ENCODE measurements around the gene IFNAR1. TPM values are rescaled to one million over a fixed set of nuclear protein-coding genes. Genes with fewer than 3 reads are reported as not detected.

The IFNAR1 gene
- polyA plus RNA-seq, 3 donors: 16.8 to 95.3 (median 56.2) TPM

- Histone ChIP-seq H3K4me2 (replicated peaks; ENCODE audit: extremely low read depth, low read length, poor library complexity, severe bottlenecking) (no peak overlapping the region), H2AFZ (ENCODE audit: insufficient read depth, low read depth, low read length, poor library complexity, severe bottlenecking) (no peak overlapping the region), H3K79me2 (ENCODE audit: insufficient read depth, low read length) (peaks cover 19% of the 10 kb centered on the region), H3K9ac (ENCODE audit: insufficient read depth, low read length, poor library complexity, severe bottlenecking) (no peak overlapping the region), H3K4me1 (ENCODE audit: control insufficient read depth in 1 of 2, insufficient read depth in 2 of 2, low read length in 2 of 2) (no peaks in the 10 kb centered on the region), H3K27me3 (ENCODE audit: control insufficient read depth in 2 of 2, insufficient read depth in 2 of 2, low read length in 2 of 2) (no peaks in the 10 kb centered on the region), H3K9me3 (replicated peaks in 1 of 2; ENCODE audit: control insufficient read depth in 1 of 2, insufficient read depth in 1 of 2, low read length in 2 of 2) (no peaks in the 10 kb centered on the region), H3K27ac (ENCODE audit: low read depth in 1 of 2, low read length in 2 of 2) (peak overlapping the region in 1 of 2 donors; percentile 14), H4K20me1 (ENCODE audit: insufficient read depth, low read length) (peaks cover 27% of the 10 kb centered on the region), H3K36me3 (replicated peaks in 1 of 2; ENCODE audit: control insufficient read depth in 1 of 2, insufficient read depth in 2 of 2, low read length in 2 of 2) (peaks cover 46 to 96% of the 10 kb centered on the region in 2 donors), H3K4me3 (replicated peaks in 1 of 3; ENCODE audit: low read depth in 2 of 3, low read length in 3 of 3) (no peak overlapping the region)
- no peak for DNase-seq
- no CpG with 5 or more reads among the region's 3 CpGs for WGBS (ENCODE audit: insufficient coverage)
- Mint-ChIP-seq H3K9me3 (no peaks in the 10 kb centered on the region), H3K4me1 (peaks cover 7% of the 10 kb centered on the region), H3K27me3 (ENCODE audit: low read depth in 3 of 3) (peaks cover 0 to 1% (median 0%) of the 10 kb centered on the region in 3 donors), H3K27ac (peak overlapping the region in 1 of 7 donors; percentile 1), H3K36me3 (peaks cover 63 to 81% of the 10 kb centered on the region in 2 donors), H3K4me3 (no peak overlapping the region)
- TF ChIP-seq CTCF (IDR thresholded peaks at IDR 0.05): no peak
- intact Hi-C loops (cut with micrococcal nuclease): loop anchor here in 1 of 2 donors (5.0 kb wide), 1 partner anchor 523 kb away; no protein-coding TSS in a partner anchor
These were observed 25.9 kb downstream of the IFNAR1 start for GRCh38 chr21:33350676-33351075.

- intact Hi-C loops (cut with micrococcal nuclease): no loop called here
- WGBS (ENCODE audit: insufficient coverage): 100% methylated on average over 2 of the region's 6 CpGs
These were observed 30.6 kb downstream of the IFNAR1 start for GRCh38 chr21:33355355-33355754.

More at GRCh38 chr21:33355355-33355754, 30.6 kb downstream of the IFNAR1 start:
- DNase-seq: no peak
- H3K4me2 ChIP-seq (replicated peaks; ENCODE audit: extremely low read depth, low read length, poor library complexity, severe bottlenecking): no peak overlapping the region
- no peak for TF ChIP-seq CTCF (IDR thresholded peaks at IDR 0.05)
- no peaks in the 10 kb centered on the region for H3K27me3 ChIP-seq (ENCODE audit: control insufficient read depth in 2 of 2, insufficient read depth in 2 of 2, low read length in 2 of 2)
- peak overlapping the region in 1 of 2 donors; percentile 44 for H3K27ac ChIP-seq (ENCODE audit: low read depth in 1 of 2, low read length in 2 of 2)
- peaks cover 5% of the 10 kb centered on the region in 2 donors for H3K4me1 ChIP-seq (ENCODE audit: control insufficient read depth in 1 of 2, insufficient read depth in 2 of 2, low read length in 2 of 2)
- H3K9ac ChIP-seq (ENCODE audit: insufficient read depth, low read length, poor library complexity, severe bottlenecking): no peak overlapping the region
- no peak overlapping the region for H2AFZ ChIP-seq (ENCODE audit: insufficient read depth, low read depth, low read length, poor library complexity, severe bottlenecking)
- H3K9me3 ChIP-seq (replicated peaks in 1 of 2; ENCODE audit: control insufficient read depth in 1 of 2, insufficient read depth in 1 of 2, low read length in 2 of 2): no peaks in the 10 kb centered on the region
- peak overlapping the region in 5 of 7 donors; percentile 1 to 91 (median 50) for H3K27ac Mint-ChIP-seq
- peaks cover 16% of the 10 kb centered on the region for H3K4me1 Mint-ChIP-seq
- H3K79me2 ChIP-seq (ENCODE audit: insufficient read depth, low read length): peaks cover 17% of the 10 kb centered on the region
- H3K36me3 Mint-ChIP-seq: peaks cover 48 to 63% of the 10 kb centered on the region in 2 donors
- H3K27me3 Mint-ChIP-seq (ENCODE audit: low read depth in 3 of 3): peaks cover 0 to 2% (median 0%) of the 10 kb centered on the region in 3 donors
- H3K9me3 Mint-ChIP-seq: no peaks in the 10 kb centered on the region
- no peak overlapping the region for H3K4me3 Mint-ChIP-seq
- H3K4me3 ChIP-seq (replicated peaks in 1 of 3; ENCODE audit: low read depth in 2 of 3, low read length in 3 of 3): no peak overlapping the region
- peaks cover 46 to 75% of the 10 kb centered on the region in 2 donors for H3K36me3 ChIP-seq (replicated peaks in 1 of 2; ENCODE audit: control insufficient read depth in 1 of 2, insufficient read depth in 2 of 2, low read length in 2 of 2)
- peaks cover 8% of the 10 kb centered on the region for H4K20me1 ChIP-seq (ENCODE audit: insufficient read depth, low read length)
